Effector CD8-positive, alpha-beta T cell (primary cell): ENCODE measurements around the gene MBLAC1.

Experiments used
- DNase-seq: peaks from one replicate; lab custom pipeline; 2025; lab: John Stamatoyannopoulos, UW

MBLAC1 gene

DNA sequence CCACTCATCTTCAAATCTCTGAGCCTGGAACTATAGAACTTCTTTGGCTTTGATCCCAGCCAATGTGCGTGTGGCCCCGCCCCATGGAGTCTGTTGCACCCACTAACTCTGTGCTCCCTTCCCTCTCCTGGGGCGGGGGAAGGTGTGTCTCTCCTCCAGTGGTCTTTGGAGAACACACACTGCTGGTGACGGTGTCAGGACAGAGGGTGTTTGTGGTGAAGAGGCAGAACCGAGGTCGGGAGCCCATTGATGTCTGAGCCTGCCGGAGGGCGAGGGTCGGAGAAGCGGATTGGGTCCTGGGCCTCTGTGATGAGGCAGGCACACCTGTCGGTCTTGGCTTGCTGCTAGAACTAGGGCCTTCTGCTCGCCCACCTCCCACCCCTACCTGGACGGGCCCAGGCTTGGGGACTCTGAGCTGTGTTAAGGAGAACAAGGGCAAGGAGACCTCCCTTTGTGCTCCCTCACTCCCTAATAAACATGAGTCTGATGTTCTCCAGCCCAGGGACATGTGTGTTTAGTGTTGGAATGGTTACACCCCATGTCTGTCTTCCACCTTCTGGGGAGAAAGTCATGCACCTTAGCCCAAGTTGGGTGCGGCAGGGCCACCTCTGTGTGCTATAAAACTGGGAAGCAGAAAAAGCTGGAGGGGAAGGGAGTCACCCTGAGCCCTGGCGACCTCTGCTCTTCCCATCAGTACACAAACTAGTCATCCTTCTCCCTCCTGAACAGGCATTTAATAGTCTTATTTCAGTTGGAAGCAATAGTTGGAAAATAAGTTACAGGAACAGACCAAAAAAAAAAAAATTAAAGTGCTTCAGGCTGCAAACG lies 27.2 kb downstream of the MBLAC1 start:
- no peak for DNase-seq

DNA sequence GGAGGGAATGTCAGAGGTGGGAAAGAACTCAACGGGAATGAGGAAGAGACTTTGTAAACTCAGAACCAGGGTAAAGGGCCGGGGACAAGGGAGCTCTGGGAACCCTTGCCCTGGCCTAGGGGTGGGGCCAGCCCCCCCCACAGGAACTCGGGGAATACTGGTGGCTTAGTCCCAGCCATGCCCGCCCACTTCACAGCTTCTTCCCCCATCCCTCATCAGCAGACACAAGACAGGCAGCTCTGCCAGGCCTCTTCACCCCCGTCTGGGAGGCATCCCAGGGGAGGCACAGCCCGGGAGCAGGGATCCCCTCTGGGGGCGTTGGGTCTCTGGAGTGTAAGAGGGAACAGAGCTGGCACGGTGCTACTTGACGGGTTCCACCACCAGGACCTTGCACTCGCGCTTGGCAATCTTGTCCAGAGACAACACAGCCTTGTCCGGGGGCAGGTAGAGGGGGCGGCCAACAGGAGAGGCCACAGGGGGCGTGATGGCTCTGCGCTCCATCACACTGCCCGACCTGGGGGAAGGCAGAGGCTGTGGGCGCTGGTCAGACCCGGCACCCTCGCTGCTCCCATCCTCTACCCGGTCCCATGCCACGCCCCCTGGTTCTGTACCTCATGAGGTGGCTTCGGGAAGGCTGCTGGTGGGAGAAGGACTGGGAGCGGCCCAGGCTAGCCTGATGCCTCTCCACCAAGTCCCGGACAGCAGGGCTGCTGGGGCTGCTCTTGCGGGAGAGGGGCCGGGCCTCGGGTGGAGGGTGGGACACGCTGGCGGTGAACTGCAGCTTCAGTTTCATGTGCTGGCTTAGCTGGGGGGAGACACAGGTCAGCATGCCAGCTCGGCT lies 28.1 kb downstream of the MBLAC1 start:
- no peak for DNase-seq

DNA sequence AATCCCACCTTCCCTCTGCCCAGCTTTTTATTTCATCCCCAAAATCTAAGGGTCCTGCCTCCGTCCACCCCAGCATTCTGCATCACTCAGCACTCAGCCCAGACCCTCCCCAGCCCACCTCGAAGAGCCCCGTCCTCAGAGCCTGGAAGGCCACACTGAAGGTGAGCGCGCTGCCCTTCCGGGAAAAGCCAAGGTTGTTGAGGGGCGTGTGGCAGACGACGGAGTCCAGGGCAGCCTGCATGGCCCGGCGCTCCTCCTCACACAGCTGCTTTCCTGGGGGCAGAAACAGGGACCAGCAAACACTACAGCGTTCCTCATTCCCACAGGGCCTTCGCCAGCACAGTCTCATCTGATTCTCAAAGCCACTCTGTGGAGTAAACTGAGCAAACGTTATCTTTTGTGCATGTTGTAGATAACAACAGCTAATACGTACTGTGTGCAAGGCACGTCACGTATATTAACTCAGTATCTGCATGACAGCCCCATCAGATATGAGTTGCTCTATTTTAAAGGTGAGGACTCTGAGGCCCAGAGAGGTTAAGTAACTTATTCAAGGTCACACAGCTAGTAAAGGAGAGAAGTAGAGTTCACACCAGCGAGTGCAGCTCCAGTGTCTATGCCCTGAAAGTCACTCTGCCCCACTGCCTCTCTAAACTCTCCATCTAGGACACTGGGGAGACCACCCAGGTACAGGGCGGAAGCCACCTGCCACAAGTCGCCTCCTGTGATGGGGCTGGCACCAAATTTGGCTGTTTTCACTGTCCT lies 29.0 kb downstream of the MBLAC1 start:
- no peak for DNase-seq

DNA sequence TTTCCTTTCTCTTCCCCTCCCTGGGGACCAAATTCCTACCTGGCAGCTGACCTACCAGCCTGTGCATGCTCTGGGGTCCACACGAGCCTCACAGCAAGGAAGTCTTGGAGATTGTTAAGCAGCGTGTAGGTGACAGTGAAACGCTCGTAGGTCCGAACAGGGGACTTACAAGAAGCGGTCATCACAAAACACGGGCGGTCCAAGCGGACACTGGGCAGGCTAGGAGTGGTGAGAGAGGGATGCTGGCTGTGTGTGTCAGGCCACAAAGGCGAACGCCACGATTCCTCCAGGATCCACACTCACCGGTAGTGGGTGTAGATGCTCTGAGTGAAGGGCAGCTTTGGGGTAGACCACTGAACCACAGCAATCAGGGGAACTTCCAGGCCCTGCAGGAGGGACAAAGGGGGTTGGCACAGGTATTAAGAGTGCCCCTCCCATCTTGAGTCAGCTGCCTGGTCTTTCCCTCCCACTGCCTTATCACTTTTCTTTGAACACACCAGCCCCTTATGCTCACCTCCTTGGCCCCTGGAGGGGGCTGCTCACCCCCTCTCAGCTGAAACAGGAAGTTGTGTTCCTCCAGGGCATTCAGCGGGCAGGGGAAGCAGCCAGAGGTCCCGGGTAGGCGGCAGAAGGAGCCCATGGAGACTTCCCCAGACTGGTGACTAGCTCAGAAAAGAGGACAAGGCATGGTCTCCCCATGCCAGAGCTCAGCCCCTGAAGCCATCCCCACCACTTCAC lies 29.7 kb downstream of the MBLAC1 start:
- DNase-seq, result no peak

DNA sequence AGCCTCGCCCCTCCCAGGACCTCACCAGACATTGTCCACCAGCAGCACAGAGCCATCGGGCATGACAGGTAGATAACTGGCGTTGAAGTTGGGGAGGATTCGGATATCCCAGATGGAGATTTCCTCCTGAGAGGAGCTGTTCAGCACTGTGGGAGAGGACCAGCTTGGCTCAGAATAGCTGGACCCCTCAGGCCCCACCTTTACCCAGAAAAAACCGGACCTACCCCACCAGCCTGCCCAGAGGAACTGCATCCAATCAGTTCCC lies 30.2 kb downstream of the MBLAC1 start:
- no peak for DNase-seq

DNA sequence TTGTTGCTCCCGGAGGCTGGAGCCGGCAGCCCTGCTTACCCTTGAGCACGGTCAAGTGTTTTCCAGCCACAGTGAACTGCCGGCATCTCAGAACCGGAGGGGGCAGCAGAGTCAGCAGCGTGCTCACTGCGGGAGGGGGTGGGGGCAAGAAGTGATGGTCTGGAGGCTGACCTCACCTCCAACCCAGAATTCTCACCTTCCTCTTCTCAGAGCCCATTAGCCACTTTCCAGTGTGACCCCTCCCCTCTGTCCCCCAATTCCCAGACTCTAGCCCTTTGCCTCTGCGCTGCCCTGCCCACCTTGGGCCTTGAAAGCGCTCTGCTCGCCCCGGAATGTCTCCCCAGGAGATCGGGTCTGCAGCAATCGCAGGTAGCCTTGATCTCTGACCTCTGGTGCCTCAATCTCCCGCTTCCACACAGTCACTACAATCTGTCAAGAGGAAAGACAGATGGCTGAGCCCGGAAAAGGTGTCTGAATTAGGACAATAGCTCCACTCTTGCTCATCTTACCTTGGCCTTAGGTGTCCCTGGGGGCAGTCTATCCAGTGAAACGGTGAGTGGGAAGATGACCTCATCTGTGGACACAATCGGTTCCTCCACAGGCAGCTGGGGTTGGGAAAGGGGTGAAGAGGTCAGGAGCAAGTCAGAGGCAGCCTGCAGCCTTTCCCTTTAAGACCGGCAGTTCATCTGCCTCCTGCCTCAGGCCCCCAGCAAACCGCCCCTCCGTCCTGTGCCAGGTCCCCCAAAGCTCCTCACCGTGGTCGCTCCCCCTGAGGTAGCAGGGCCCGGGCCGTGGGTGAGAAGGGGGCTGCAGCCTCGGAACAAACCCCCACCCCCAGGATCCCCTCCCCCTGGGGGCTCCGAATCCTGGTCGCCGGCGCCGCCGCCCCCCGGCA lies 30.8 kb downstream of the MBLAC1 start:
- no peak for DNase-seq

DNA sequence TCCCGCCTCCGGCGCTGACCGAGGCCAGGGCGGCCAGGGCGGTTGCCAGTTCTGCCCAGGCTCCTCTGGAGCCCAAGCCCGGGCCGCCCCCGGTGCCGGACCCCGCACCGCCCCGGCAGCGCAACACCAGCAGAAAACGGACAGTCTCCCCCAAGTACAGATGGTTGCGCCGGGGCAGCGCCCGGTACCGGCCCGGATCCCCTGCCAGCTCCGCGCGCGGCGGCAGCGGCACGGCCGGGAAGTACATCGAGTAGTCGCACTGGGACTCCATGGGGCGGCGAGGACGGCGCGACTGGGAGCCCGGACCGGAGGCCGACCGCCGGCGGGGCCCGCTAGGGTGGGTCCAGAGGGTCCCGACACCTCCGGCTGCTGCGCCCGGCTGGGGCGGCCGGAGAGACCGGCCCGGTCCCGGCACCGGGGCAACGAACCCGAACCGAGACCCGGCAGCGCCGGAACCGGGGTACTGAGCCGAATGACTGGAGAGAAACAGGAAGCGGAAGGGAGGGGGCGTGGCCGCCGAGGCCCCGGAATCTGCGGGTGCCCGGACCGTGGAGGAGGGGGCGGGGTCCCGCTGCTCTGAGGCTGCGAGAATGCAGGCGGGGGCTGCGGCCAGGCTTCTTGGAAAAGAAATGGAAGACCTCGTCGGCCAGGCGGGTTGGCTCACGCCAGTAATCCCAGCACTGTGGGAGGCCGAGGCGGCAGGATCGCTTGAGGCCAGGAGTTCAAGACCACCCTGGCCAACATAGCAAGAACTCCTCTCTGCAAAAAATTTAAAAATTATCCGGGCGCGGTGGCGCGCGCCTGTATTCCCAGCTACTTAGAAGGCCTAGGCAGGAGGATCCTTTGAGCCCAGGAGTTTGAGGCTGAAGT lies 31.7 kb downstream of the MBLAC1 start, which contains the start of gene TRAPPC14:
Gene TRAPPC14 (minus strand): TSS at position 495 of the 870 bp plus-strand sequence. CDS start 224 bp downstream, at position 271.
- DNase-seq, result peak; percentile 80

DNA sequence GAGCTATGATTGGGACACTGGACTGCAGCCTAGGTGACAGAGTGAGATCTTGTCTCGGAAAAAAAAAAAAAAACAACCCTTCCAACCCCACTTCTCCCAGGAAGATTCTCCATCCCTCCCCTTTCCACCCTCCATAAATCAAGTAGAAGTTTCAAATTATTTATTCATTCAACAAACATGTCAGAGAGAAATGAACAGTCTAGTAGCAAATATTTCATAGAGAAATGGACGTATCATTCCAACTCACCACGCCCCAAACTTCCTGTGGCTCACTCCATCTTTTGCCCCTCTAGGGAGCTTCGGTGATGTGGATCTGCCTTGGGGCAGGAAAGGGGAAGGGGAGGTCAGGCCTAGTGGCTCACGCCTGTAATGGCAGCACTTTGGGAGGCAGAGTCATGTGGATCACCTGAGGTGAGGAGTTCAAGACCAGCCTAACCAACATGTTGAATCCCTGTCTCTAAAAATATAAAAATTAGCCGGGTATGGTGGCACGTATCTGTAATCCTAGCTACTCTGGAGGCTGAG lies 32.4 kb downstream of the MBLAC1 start:
- DNase-seq, result no peak

DNA sequence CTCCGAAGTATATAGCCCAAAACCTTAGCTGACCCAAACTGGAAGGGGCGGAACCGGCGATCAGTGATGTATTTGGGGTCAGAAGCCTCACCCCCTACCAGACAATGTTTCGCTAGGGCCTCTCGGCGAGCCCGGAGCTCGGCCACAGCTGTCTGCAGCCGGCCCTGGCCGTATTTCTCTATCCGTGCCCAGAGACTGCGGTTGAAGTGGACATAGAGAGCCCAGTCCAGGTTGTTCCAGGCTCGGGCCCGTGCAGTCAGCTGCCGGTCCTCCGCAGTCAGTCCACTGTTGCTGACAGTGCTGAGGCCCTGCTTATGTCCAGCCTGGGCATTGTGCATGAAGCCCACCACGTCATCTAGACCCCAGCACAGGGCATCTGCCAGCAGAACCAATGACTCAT lies 33.3 kb downstream of the MBLAC1 start:
- no peak for DNase-seq

DNA sequence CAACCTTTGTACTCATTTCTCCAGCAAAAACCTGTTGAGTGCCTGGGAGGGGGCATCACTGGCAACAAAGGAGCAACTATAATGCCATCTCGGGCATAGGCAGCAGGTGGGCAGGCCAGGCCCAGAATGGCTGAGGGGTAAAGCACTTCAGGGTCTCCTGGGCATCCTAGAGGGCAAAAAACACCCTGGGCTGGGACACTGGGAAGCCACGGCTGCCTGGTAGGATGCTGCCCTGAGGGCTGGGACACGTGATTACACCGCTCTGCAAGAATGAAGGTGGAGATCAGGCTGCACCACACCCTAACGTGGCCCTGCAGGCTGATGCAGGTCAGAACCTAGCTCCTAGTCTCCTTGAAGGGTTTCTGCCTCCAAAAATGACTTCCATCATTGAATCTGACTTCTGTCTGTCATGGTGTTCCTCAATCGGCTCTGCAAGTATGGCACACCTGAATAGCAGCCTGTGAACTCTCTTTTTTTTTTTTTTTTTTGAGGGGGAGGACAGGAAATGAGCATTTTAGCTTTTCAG lies 36.3 kb downstream of the MBLAC1 start:
- DNase-seq, result no peak

DNA sequence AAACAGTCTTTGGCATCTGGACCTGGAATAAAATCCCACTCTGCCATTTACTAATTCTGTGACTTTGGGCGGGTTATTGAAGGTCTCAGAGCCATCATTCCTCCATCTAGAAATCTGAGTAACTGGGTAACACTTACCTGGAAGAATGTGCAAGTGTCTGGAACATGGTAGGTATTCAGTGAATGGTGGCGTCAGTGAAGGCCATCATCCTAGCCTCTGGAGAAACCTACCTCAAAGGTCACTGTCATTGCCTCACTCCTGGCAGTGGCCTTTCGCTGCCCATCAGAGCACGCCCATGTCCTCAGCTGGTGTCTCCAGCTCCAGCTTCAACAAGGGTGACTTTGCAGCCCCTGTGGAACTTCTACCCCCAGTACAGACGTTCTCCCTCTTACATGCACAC lies 37.1 kb downstream of the MBLAC1 start:
- no peak for DNase-seq

DNA sequence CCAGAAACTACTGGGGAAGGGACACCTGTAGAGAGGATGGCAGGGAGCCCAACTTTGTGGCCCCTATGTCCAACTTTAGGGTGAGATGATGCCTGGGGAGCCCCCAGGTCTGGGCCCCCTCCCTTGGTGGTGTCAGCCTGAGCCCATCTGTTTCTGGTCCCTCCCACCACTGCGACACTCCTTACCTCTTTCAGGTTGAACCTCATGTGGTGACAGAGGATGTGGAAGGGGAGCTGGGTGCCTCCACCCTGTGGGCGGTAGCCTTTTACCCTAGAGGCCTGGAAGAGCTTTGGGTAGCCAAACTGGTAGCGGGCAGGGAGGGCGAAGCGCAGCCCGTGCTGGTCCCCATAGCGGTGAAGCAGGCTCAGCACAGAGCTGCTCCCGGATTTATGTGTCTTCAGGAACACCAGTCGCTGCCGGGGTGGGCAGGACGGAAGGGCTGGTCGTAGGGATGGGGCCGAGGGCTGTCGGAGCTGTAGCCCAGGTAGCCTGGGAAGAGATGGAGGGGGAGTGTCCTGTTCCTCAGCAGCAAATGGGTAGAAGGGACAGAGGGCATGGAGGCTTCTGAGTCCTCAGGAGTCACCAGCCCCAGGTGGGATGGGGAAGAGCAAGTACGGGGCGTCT lies 39.7 kb downstream of the MBLAC1 start:
- no peak for DNase-seq

DNA sequence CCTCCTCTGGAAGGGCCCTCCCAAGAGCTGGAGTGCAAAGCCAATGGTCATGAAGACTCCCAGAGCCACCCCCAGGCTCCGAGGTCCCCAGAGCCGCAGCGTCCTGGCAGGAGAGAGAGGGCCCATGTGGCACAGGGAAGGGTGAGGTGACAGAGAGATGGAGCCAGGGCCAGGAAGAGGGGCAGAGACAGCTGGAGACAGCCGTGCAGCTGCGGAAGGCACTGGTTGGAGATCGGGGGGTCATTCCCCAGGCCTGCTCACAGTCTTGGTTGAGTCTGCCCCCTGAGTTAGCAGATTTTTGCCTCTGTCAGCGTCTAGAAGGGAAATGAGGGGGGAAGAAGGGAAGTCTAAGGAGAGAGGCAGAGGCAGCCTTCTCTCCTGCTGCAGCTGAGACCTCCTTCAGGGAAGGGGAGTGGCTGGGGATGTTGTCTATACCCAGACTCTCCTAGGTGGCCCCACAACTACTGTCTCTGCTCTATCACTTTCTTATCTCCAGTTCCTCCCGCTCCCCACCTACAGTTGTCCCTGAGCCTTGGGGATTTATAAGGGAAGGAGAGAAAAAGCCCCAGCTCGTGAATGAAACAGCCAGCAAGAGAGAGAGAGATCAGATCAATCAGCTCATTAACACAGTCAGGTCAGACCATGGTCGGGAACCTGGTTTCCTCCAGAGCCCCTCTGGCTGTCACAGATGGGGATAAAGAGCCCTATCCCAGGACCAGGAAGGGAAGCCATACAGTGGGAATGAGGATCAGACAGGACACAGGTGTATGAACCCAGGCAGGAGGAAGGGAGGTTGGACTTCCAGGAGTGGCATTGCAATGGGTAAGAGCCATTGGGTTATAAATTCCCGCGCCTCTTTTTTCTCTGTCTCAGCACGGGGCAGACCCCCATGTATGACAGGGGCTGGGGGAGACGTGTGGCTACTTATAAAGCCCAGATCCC lies 40.5 kb downstream of the MBLAC1 start:
- DNase-seq, result no peak

DNA sequence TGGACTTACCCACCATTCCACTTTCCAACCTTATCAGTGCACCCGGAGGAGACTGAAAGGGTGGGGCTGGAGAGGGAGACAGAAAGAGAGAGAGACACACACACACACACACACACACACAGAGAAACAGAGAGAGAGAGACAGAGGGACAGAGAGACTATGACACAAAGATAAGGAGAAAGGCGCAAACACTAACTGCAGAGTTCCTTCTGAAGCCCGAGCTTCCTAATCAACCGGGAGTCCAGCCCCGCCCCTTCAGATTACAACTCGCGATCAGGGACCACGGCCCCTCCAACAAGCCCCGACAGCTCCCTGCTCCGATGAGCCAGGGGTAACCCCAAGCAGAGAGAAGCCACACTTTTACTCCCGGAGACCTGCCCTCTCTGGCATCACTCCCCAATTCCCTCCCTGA lies 41.2 kb downstream of the MBLAC1 start:
- no peak for DNase-seq

DNA sequence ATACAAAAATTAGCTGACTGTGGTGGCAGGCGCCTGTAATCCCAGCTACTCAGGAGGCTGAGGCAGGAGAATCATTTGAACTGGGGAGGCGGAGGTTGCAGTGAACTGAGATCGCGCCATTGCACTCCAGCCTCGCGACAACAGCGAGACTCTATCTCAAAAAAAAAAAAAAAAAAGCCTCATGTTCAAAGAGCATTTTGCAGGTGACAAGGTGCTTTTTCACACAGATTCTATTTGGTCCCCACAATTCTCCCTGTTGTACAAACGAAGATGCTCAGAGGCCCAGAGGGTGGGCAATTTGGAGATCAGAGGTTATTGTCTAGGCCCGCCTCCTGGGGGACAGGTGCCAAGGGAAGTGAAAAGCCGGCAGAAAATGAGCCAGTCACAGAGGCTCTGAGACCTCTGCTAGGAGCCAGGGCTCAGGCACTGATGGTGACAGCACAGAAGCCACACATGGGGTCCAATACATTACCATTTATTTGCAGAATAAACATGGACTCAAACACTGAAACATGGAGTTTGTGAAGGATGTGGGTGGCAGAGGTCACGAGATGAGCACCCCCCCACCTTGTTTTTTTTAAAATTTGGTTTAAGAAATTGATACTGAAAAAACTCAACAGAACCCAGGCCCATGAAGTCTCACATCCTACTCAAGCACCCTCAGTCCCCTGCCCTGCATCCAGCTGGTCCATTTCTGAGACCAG lies 42.5 kb downstream of the MBLAC1 start:
- DNase-seq, result no peak

DNA sequence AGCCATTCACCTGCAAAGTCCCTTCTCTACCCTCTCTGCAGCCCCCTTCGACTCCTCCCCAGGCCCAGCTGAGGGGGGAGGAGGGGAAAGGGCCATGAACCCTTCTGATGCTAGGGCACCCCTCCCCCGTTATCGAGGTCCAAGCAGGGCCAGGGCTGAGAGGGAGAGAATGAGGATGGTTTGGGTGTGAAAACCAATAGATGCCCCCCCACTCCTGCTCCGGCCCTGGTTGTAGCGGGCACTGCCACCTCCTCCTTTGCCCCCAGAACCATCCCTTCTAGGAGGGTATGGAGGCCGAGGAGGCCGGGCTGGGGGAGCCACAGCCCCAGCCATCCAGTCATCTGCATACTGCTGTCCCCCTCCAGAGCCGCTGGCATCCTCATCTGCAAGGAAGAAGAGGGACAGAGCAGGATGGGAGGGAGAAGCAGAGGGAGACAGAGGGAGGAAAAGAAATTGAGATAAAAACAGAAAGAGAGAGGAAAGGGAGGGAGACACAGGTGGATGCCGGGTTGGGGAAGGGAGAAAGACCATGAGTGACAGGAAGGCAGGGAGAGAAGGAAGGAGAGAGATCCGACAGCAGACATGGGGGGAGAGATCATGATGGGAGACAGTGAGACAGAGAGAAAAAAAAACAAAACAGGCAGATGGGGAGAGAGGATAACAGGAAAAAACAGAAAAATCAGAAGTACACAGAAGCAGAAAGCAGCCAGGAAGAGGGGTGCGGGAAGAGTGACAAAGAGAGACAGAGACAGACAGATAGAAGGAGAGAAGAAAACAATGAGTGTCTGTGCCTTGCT lies 43.5 kb downstream of the MBLAC1 start:
- DNase-seq, result no peak
